A549 (cell line): ENCODE data around the gene NPNT. TPM values are rescaled to one million over a fixed set of nuclear protein-coding genes. Genes with fewer than 3 reads are reported as not detected.

Experiments
- ATAC-seq, 2 experiments: fragments of 200-7000 bp in 1 of 2; fragments of >200 bp in 1 of 2; cut with Nextera tagmentation in 1 of 2; cut with Tn5 transposase in 1 of 2; 3 replicates each; pipeline versions ENCODE4 v1.8.0 to v1.9.1; 2018 to 2020; ENCODE audit warnings: mild to moderate bottlenecking in 1 of 2, moderate library complexity in 1 of 2
- CTCF ChIA-PET: fragments of 300-600 bp; sonication (Branson Sonifier 250); formaldehyde crosslinking; extraction: SDS; loops from one replicate; lab custom pipeline; 2021; ENCODE audit warnings: antibody characterized with exemption, inconsistent platforms; lab: Yijun Ruan, JAX
- POLR2A ChIA-PET: fragments of 350-600 bp; formaldehyde crosslinking; extraction: SDS; loops from one replicate; lab custom pipeline; 2021; ENCODE audit warnings: antibody characterized with exemption, inconsistent platforms; lab: Yijun Ruan, JAX
- DNase-seq, 2 experiments: peaks; one replicate each; pipeline versions ENCODE4 v3.0.0 to v3.0.0-alpha.2; 2011 to 2016; ENCODE audit warnings: low read depth in 1 of 2, low spot score in 1 of 2
- FAIRE-seq: peaks from 2 replicates; lab custom pipeline; 2011; peaks lifted over from hg19 to GRCh38; lab: Jason Lieb, UNC
- H3K27ac ChIP-seq, 2 experiments: fragments of >200 bp; sonication (Bioruptor Twin); formaldehyde crosslinking; 3 replicates each; pipeline ENCODE4 v1.5.1; 2016 to 2017
- H3K4me1 ChIP-seq: fragments of >200 bp; sonication (Bioruptor Twin); formaldehyde crosslinking; 3 replicates; pipeline ENCODE4 v1.6.1; 2016
- H3K4me2 ChIP-seq: fragments of >200 bp; sonication (Bioruptor Twin); formaldehyde crosslinking; 3 replicates; pipeline ENCODE4 v1.6.1; 2016
- H3K4me3 ChIP-seq: fragments of >200 bp; sonication (Bioruptor Twin); formaldehyde crosslinking; 3 replicates; pipeline ENCODE4 v1.5.1; 2016
- H3K9me3 ChIP-seq: fragments of >200 bp; sonication (Bioruptor Twin); formaldehyde crosslinking; 3 replicates; pipeline ENCODE4 v1.6.1; 2016
- BHLHE40 ChIP-seq: IDR thresholded peaks from 2 replicates; pipeline ENCODE4 v1.6.1; 2012; ENCODE audit warnings: low read depth, low read length, inconsistent platforms
- CEBPB ChIP-seq, 2 experiments: fragments of >200 bp in 1 of 2; sonication (Bioruptor Twin) in 1 of 2; formaldehyde crosslinking in 1 of 2; IDR thresholded peaks; 2 replicates each; pipeline ENCODE4 v1.6.1; 2012 to 2016
- E2F6 ChIP-seq: IDR thresholded peaks from 2 replicates; pipeline ENCODE4 v1.6.1; 2012; ENCODE audit warnings: low read depth, borderline replicate concordance
- GATA3 ChIP-seq: IDR thresholded peaks from 2 replicates; pipeline ENCODE4 v1.6.1; 2012; ENCODE audit warnings: borderline replicate concordance
- HEYL ChIP-seq: fragments of 250-450 bp; sonication (Bioruptor Pico); IDR thresholded peaks from 2 replicates; pipeline ENCODE4 v1.8.0; 2021; ENCODE audit warnings: mild to moderate bottlenecking, moderate library complexity
- HOXB13 ChIP-seq: fragments of 250-450 bp; sonication (Bioruptor Pico); IDR thresholded peaks from 2 replicates; pipeline ENCODE4 v1.5.0; 2020; ENCODE audit warnings: low read depth, mild to moderate bottlenecking, moderate library complexity
- HOXB5 ChIP-seq: fragments of 250-450 bp; sonication (Bioruptor Pico); IDR thresholded peaks from 2 replicates; pipeline ENCODE4 v1.5.0; 2020; ENCODE audit warnings: mild to moderate bottlenecking, moderate library complexity
- KDM5A ChIP-seq: fragments of 200-600 bp; sonication (generic); IDR thresholded peaks from 2 replicates; pipeline ENCODE4 v1.6.1; 2016; ENCODE audit warnings: antibody characterized with exemption, mild to moderate bottlenecking
- PBX3 ChIP-seq: IDR thresholded peaks from 2 replicates; pipeline ENCODE4 v1.6.1; 2012
- RFX5 ChIP-seq: fragments of 450-650 bp; IDR thresholded peaks from 2 replicates; pipeline ENCODE4 v1.7.1; 2014; ENCODE audit warnings: antibody characterized with exemption, mild to moderate bottlenecking, moderate library complexity
- RNF2 ChIP-seq: fragments of 200-600 bp; sonication (generic); IDR thresholded peaks from 2 replicates; pipeline ENCODE4 v1.6.1; 2016; ENCODE audit warnings: low read depth, mild to moderate bottlenecking, antibody characterized with exemption, moderate library complexity, borderline replicate concordance
- TP53 ChIP-seq: fragments of 250-450 bp; sonication (Bioruptor Pico); IDR thresholded peaks from 2 replicates; pipeline ENCODE4 v1.5.0; 2021; ENCODE audit warnings: mild to moderate bottlenecking, moderate library complexity
- USF2 ChIP-seq: fragments of 450-650 bp; IDR thresholded peaks from 2 replicates; pipeline ENCODE4 v1.6.1; 2014; ENCODE audit warnings: antibody characterized with exemption
- ZC3H11A ChIP-seq: fragments of 450-650 bp; IDR thresholded peaks from 2 replicates; pipeline ENCODE4 v1.6.1; 2014; ENCODE audit warnings: antibody characterized with exemption, mild to moderate bottlenecking
- ZFP36 ChIP-seq: fragments of 450-650 bp; IDR thresholded peaks from 2 replicates; pipeline ENCODE4 v1.6.1; 2014; ENCODE audit warnings: borderline replicate concordance; ENCODE audit not compliant: partially characterized antibody
- WGBS: methylation state at CpG from one replicate; pipeline ENCODE4 v1.1.6; 2017; ENCODE audit errors: missing lambda C conversion rate; 5-methylcytosine and 5-hydroxymethylcytosine counted together
- polyA minus RNA-seq: library from RNA; depleted of rRNA, polyadenylated mRNA; stranded (reverse); fragments of >200 nt; gene quantifications from 2 replicates; pipeline ENCODE4 v1.2.3, GENCODE V29; 2011; rRNA and poly(A)+ RNA removed
- polyA plus RNA-seq, 4 experiments: library from polyadenylated mRNA; depleted of rRNA in 3 of 4; stranded (reverse); fragments of >200 nt; fragmentation: RNase III in 1 of 4; extraction: RNeasy Plus Mini Kit Qiagen cat#74134 plus additional on column Dnase treatment in 1 of 4; gene quantifications; 2 replicates in 3 of 4; 3 replicates in 1 of 4; pipeline ENCODE4 v1.2.3, GENCODE V29; 2011 to 2017
- TF ChIP-seq, protein P1 (sequence below): fragments of 200-600 bp; sonication (generic); IDR thresholded peaks from 2 replicates; pipeline ENCODE4 v1.6.1; 2016; ENCODE audit warnings: antibody characterized with exemption, mild to moderate bottlenecking, moderate library complexity

The NPNT gene, protein sequence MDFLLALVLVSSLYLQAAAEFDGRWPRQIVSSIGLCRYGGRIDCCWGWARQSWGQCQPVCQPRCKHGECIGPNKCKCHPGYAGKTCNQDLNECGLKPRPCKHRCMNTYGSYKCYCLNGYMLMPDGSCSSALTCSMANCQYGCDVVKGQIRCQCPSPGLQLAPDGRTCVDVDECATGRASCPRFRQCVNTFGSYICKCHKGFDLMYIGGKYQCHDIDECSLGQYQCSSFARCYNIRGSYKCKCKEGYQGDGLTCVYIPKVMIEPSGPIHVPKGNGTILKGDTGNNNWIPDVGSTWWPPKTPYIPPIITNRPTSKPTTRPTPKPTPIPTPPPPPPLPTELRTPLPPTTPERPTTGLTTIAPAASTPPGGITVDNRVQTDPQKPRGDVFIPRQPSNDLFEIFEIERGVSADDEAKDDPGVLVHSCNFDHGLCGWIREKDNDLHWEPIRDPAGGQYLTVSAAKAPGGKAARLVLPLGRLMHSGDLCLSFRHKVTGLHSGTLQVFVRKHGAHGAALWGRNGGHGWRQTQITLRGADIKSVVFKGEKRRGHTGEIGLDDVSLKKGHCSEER
- polyA plus RNA-seq (2011; rRNA removed) (0.32 and 0.65 TPM in 2 replicates), polyA plus RNA-seq (2017; fragmentation: RNase III; extraction: RNeasy Plus Mini Kit Qiagen cat#74134 plus additional on column Dnase treatment) (0.56 to 0.70 TPM (median 0.67 TPM) in 3 replicates), polyA minus RNA-seq (0.19 and 0.37 TPM in 2 replicates)
- polyA plus RNA-seq (2012; cell fraction: cytosol; rRNA removed) = 0.05 and 0.14 TPM in 2 replicates
- 0.08 and 0.38 TPM in 2 replicates for polyA plus RNA-seq (2012; cell fraction: nucleus; rRNA removed)

- TF ChIP-seq GATA3 = no peak
- TF ChIP-seq, protein P1, sequence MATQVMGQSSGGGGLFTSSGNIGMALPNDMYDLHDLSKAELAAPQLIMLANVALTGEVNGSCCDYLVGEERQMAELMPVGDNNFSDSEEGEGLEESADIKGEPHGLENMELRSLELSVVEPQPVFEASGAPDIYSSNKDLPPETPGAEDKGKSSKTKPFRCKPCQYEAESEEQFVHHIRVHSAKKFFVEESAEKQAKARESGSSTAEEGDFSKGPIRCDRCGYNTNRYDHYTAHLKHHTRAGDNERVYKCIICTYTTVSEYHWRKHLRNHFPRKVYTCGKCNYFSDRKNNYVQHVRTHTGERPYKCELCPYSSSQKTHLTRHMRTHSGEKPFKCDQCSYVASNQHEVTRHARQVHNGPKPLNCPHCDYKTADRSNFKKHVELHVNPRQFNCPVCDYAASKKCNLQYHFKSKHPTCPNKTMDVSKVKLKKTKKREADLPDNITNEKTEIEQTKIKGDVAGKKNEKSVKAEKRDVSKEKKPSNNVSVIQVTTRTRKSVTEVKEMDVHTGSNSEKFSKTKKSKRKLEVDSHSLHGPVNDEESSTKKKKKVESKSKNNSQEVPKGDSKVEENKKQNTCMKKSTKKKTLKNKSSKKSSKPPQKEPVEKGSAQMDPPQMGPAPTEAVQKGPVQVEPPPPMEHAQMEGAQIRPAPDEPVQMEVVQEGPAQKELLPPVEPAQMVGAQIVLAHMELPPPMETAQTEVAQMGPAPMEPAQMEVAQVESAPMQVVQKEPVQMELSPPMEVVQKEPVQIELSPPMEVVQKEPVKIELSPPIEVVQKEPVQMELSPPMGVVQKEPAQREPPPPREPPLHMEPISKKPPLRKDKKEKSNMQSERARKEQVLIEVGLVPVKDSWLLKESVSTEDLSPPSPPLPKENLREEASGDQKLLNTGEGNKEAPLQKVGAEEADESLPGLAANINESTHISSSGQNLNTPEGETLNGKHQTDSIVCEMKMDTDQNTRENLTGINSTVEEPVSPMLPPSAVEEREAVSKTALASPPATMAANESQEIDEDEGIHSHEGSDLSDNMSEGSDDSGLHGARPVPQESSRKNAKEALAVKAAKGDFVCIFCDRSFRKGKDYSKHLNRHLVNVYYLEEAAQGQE = no peak
- no peak for TF ChIP-seq E2F6
- TF ChIP-seq KDM5A = no peak
- TF ChIP-seq PBX3 = no peak
- no peak for TF ChIP-seq HEYL (CRISPR knock-in tag)
- no peak for TF ChIP-seq CEBPB (IDR thresholded peaks at IDR 0.05)
- no peak for TF ChIP-seq BHLHE40
- TF ChIP-seq TP53 (CRISPR knock-in tag) = no peak
- TF ChIP-seq HOXB5 (CRISPR knock-in tag) = no peak
- no peak for TF ChIP-seq ZFP36
- no peak for TF ChIP-seq ZC3H11A
- no peak for TF ChIP-seq RNF2
- no peak for TF ChIP-seq HOXB13 (CRISPR knock-in tag)
- no peak for TF ChIP-seq RFX5
- no peak for TF ChIP-seq USF2
- DNase-seq = no peak
- no peak for FAIRE-seq
- 21% methylated on average over 13 of the region's 56 CpGs for WGBS
- POLR2A ChIA-PET = no interaction called here
- CTCF ChIA-PET = no interaction called here
- Histone ChIP-seq H3K4me2 (peak within 1 kb of the TSS; percentile 88), H3K4me1 (no peaks in the 10 kb centered on the region; the same call in 2 of the 3 replicates), H3K27ac (peak within 1 kb of the TSS in 1 of 2 experiments; percentile 46; a peak in 1 of 6 replicates), H3K9me3 (no peaks in the 10 kb centered on the region), H3K4me3 (peak within 1 kb of the TSS; percentile 43)
- peak; percentile 40 to 65; a peak in 4 of 6 replicates for ATAC-seq
Measured at GRCh38 chr4:105894660-105895582, at the start of gene NPNT. TSS of gene NPNT (plus strand) at chr4:105895471. CDS start at chr4:105895653, 182 bp downstream.
